Measurements from ENCODE around the gene SLC11A2.

GRCh38 chr12:50955697-50956096 is 70.5 kb downstream of the SLC11A2 start:
- TF ChIP-seq POLR2A (IDR thresholded peaks at IDR 0.05; ENCODE audit: low read depth, low read length) (no peak), CTCF (conservative IDR thresholded peaks at IDR 0.05; ENCODE audit: low read depth, low read length) (no peak)
